Endodermal cell (in vitro differentiated cells): ENCODE results near the gene ARSA. TPM values are rescaled to one million over a fixed set of nuclear protein-coding genes. Genes with fewer than 3 reads are reported as not detected.
"Not testable (repeated sequence)": the region's sequence is repeated elsewhere in the genome, so short reads cannot be mapped to it uniquely, and the experiment has no call there.

ENCODE experiments used
- DNase-seq: peaks from one replicate; pipeline ENCODE4 v3.0.0-alpha.2; 2017
- H3K27ac ChIP-seq: 2 replicates; pipeline ENCODE4 v1.5.1; 2013; ENCODE audit warnings: mild to moderate bottlenecking, low read depth, low read length, moderate library complexity
- H3K27me3 ChIP-seq: 2 replicates; pipeline ENCODE4 v1.6.1; 2013; ENCODE audit warnings: mild to moderate bottlenecking, low read length, moderate library complexity; ENCODE audit not compliant: insufficient read depth, control insufficient read depth, poor library complexity, severe bottlenecking
- H3K36me3 ChIP-seq: 2 replicates; pipeline ENCODE4 v1.7.0; 2013; ENCODE audit warnings: mild to moderate bottlenecking, low read length, moderate library complexity; ENCODE audit not compliant: control insufficient read depth, insufficient read depth
- H3K4me1 ChIP-seq: one replicate; pipeline ENCODE4 v1.7.0; 2013; ENCODE audit warnings: low read length; ENCODE audit not compliant: control insufficient read depth, insufficient read depth
- H3K4me3 ChIP-seq: 2 replicates; pipeline ENCODE4 v1.5.1; 2013; ENCODE audit warnings: mild to moderate bottlenecking, low read length, moderate library complexity
- H3K9ac ChIP-seq: 2 replicates; pipeline ENCODE4 v1.6.1; 2013; ENCODE audit warnings: mild to moderate bottlenecking, low read length, moderate library complexity; ENCODE audit not compliant: poor library complexity, severe bottlenecking; ENCODE audit errors: extremely low read depth
- H3K9me3 ChIP-seq: 2 replicates; pipeline ENCODE4 v1.6.1; 2013; ENCODE audit warnings: mild to moderate bottlenecking, low read length, moderate library complexity; ENCODE audit not compliant: control insufficient read depth
- H3K27ac Mint-ChIP-seq: 2 replicates; pipeline ENCODE4 v1.8.0; 2020; ENCODE audit warnings: mixed read lengths
- H3K27me3 Mint-ChIP-seq: 2 replicates; pipeline ENCODE4 v1.8.0; 2021; ENCODE audit warnings: mild to moderate bottlenecking, mixed read lengths; ENCODE audit not compliant: insufficient read depth
- H3K36me3 Mint-ChIP-seq: 2 replicates; pipeline ENCODE4 v1.8.0; 2020; ENCODE audit warnings: low read depth, mixed read lengths
- H3K4me1 Mint-ChIP-seq: 2 replicates; pipeline ENCODE4 v1.8.0; 2020; ENCODE audit warnings: mixed read lengths
- H3K4me3 Mint-ChIP-seq: 2 replicates; pipeline ENCODE4 v1.8.0; 2020; ENCODE audit warnings: mild to moderate bottlenecking, moderate library complexity, mixed read lengths
- H3K9me3 Mint-ChIP-seq: 2 replicates; pipeline ENCODE4 v1.8.0; 2020; ENCODE audit warnings: mild to moderate bottlenecking, mixed read lengths
- WGBS, 2 experiments: methylation state at CpG; one replicate each; pipeline versions ENCODE4 v1.1.5 to v1.1.7; 2013; ENCODE audit warnings: missing lambda C conversion rate in 2 of 2, mixed read lengths in 1 of 2; ENCODE audit not compliant: insufficient coverage in 1 of 2, insufficient read length in 1 of 2; 5-methylcytosine and 5-hydroxymethylcytosine counted together
- total RNA-seq, 2 donors: library from RNA; stranded (reverse); fragmentation: NEBNext Ultra II Directional in 1 of 2; extraction: Animal tissue kit (Norgen Biotek cat#: 25700) in 1 of 2; gene quantifications; 2 replicates in 1 of 2; 3 replicates in 1 of 2; pipeline ENCODE4 v1.2.1, GENCODE V29; 2021
- TF ChIP-seq, protein P1 (sequence below): fragments of 200-600 bp; sonication (generic); conservative IDR thresholded peaks from 2 replicates; pipeline ENCODE4 v1.5.0; 2021; ENCODE audit warnings: antibody characterized with exemption, mild to moderate bottlenecking

ARSA gene
- total RNA-seq, 2 donors from 2014 or later: 28.6 to 30.6 TPM

- H3K4me3 ChIP-seq: no peak overlapping the region
- peak overlapping the region; percentile 73 for H3K27ac ChIP-seq
- no peak overlapping the region for H3K27ac Mint-ChIP-seq
Measured at GRCh38 chr22:50641696-50642607, 14.0 kb upstream of the ARSA start.

GRCh38 chr22:50640857-50641647 is 13.1 kb upstream of the ARSA start:
- H3K4me3 ChIP-seq: no peak overlapping the region
- TF ChIP-seq, protein P1, sequence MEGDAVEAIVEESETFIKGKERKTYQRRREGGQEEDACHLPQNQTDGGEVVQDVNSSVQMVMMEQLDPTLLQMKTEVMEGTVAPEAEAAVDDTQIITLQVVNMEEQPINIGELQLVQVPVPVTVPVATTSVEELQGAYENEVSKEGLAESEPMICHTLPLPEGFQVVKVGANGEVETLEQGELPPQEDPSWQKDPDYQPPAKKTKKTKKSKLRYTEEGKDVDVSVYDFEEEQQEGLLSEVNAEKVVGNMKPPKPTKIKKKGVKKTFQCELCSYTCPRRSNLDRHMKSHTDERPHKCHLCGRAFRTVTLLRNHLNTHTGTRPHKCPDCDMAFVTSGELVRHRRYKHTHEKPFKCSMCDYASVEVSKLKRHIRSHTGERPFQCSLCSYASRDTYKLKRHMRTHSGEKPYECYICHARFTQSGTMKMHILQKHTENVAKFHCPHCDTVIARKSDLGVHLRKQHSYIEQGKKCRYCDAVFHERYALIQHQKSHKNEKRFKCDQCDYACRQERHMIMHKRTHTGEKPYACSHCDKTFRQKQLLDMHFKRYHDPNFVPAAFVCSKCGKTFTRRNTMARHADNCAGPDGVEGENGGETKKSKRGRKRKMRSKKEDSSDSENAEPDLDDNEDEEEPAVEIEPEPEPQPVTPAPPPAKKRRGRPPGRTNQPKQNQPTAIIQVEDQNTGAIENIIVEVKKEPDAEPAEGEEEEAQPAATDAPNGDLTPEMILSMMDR: no peak
- H3K4me1 Mint-ChIP-seq: peaks cover 3% of the 10 kb centered on the region
- DNase-seq: no peak
- H3K4me3 Mint-ChIP-seq: no peak overlapping the region
- peaks cover 30% of the 10 kb centered on the region for H3K27me3 ChIP-seq
- WGBS, 2 experiments: 82 to 91% methylated on average over 13 to 15 of the region's 15 CpGs
- H3K9me3 Mint-ChIP-seq: peaks cover 10% of the 10 kb centered on the region
- no peak overlapping the region for H3K9ac ChIP-seq
- no peaks in the 10 kb centered on the region for H3K36me3 ChIP-seq
- peak overlapping the region; percentile 73 for H3K27ac ChIP-seq
- no peaks in the 10 kb centered on the region for H3K36me3 Mint-ChIP-seq
- no peak overlapping the region for H3K27ac Mint-ChIP-seq
- peaks cover 11% of the 10 kb centered on the region for H3K27me3 Mint-ChIP-seq
- H3K9me3 ChIP-seq: peaks cover 8% of the 10 kb centered on the region
- no peaks in the 10 kb centered on the region for H3K4me1 ChIP-seq

More at GRCh38 chr22:50641696-50642607, 14.0 kb upstream of the ARSA start:
- H3K27me3 Mint-ChIP-seq: peaks cover 16% of the 10 kb centered on the region
- no peaks in the 10 kb centered on the region for H3K4me1 ChIP-seq
- peak; percentile 86 for DNase-seq
- peaks cover 17% of the 10 kb centered on the region for H3K9me3 Mint-ChIP-seq
- WGBS, 2 experiments: 38 to 43% methylated on average over 9 to 17 of the region's 17 CpGs
- no peak overlapping the region for H3K9ac ChIP-seq
- H3K27me3 ChIP-seq: peaks cover 30% of the 10 kb centered on the region
- H3K36me3 ChIP-seq: no peaks in the 10 kb centered on the region
- H3K36me3 Mint-ChIP-seq: no peaks in the 10 kb centered on the region
- H3K4me3 Mint-ChIP-seq: no peak overlapping the region
- H3K4me1 Mint-ChIP-seq: peaks cover 3% of the 10 kb centered on the region
- TF ChIP-seq, protein P1: peak; percentile 47
- H3K9me3 ChIP-seq: peaks cover 9% of the 10 kb centered on the region

DNA sequence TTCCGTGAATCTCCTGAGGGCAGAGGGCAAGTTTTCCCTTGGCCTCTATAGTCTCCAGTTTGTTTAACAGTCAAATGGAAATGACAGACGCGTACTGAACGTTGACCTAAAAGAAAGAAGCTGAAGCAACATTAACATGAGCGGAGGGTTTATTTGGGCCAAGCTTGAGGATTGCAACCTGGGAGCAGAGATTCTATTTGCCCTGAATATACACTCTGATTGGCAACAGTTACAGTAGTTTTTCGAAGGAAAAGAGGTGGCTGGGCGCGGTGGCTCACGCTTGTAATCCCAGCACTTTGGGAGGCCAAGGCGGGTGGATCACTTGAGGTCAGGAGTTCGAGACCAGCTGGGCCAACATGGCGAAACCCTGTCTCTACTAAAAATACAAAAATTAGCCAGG is 12.3 kb upstream of the ARSA start:
- H3K9me3 ChIP-seq, DNase-seq, H3K36me3 ChIP-seq, H3K4me1 ChIP-seq, H3K27ac ChIP-seq, H3K4me3 ChIP-seq, H3K9ac ChIP-seq, H3K9me3 Mint-ChIP-seq, H3K36me3 Mint-ChIP-seq, H3K27ac Mint-ChIP-seq, H3K4me1 Mint-ChIP-seq, H3K4me3 Mint-ChIP-seq: not testable (repeated sequence)
- H3K27me3 Mint-ChIP-seq: peaks cover 16% of the 10 kb centered on the region
- WGBS, 2 experiments: 93 to 95% methylated on average over 8 to 12 of the region's 12 CpGs
- H3K27me3 ChIP-seq: peaks cover 22% of the 10 kb centered on the region
